RWPE1 (cell line): ENCODE data around the gene SLC39A7.

ENCODE experiments used
- CTCF ChIA-PET: fragments of 350-600 bp; sonication (Branson Sonifier 250); formaldehyde crosslinking; extraction: SDS; loops from one replicate; lab custom pipeline; 2021; lab: Yijun Ruan, JAX
- POLR2A ChIA-PET: fragments of 400-600 bp; formaldehyde crosslinking; extraction: SDS; loops from one replicate; lab custom pipeline; 2020; ENCODE audit warnings: antibody characterized with exemption; ENCODE audit not compliant: low non-redundant PET; lab: Yijun Ruan, JAX
- DNase-seq: peaks from one replicate; pipeline ENCODE4 v3.0.0; 2012; ENCODE audit warnings: low spot score
- H3K27ac ChIP-seq: fragments of 450-650 bp; 2 replicates; pipeline ENCODE4 v1.5.1; 2017
- TF ChIP-seq, protein P1 (sequence below): fragments of 450-650 bp; conservative IDR thresholded peaks from 2 replicates; pipeline ENCODE4 v1.5.1; 2017; ENCODE audit warnings: low read depth, mild to moderate bottlenecking

SLC39A7 gene, protein sequence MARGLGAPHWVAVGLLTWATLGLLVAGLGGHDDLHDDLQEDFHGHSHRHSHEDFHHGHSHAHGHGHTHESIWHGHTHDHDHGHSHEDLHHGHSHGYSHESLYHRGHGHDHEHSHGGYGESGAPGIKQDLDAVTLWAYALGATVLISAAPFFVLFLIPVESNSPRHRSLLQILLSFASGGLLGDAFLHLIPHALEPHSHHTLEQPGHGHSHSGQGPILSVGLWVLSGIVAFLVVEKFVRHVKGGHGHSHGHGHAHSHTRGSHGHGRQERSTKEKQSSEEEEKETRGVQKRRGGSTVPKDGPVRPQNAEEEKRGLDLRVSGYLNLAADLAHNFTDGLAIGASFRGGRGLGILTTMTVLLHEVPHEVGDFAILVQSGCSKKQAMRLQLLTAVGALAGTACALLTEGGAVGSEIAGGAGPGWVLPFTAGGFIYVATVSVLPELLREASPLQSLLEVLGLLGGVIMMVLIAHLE

DNA sequence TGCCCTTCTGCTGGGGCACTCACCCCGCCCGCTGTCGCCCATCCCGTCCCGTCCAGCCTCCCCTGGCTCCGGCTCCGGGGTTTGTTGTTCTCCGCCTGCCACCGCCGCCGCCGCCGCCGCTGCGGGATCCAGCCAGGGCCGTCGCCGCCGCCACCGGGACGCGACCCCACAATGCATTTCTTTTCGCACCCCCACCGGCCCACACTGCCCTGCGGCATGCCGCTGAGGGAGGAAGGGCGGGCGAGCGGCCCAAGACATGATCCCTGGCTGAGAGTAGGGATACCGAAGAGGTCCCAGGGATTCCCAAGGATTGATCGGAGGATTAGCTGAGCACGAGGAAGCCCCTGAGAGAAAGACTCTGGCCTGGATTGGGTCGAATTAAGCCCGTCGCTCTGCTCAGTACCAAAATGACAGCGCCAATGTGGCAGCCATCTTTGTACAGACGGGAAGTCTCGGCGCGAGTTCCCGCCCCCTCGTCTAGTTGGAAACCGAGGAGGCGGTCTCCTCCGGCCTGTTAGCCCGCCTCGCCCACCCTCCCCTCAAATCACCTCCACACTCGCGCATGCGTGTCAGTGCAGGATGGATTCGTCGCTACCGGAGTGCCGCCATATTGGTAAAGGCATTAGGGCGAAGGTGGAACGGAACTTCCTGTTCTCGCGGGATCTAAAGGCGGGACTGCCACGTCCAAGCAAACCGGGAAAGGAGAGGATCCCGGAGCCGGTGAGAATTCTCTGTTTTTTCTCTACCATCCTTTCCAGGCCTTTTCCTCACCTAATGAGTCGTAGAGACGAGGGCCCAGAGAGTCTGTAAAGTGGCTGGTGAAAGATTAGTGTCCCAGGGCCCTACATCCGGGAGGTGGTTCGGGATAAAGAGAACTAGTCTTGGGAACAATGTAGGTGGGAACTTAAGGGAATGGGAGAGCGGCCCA lies at the start of gene SLC39A7, which contains the start of gene RXRB:
TSS of gene SLC39A7 (plus strand) at position 649 of the 928 bp plus-strand sequence. CDS start 379 bp downstream, outside the sequence.
TSS of gene RXRB (minus strand) at position 447 of the 928 bp plus-strand sequence. CDS start at position 258, 189 bp downstream.
- H3K27ac ChIP-seq: peak within 1 kb of the TSS; percentile 94
- ChIA-PET POLR2A (interaction anchor here (0.7 kb wide), 1 partner anchor 77 kb away, joined by 3 read pairs; no protein-coding TSS in a partner anchor), CTCF (interaction anchor here (0.5 kb wide), 1 partner anchor 48 kb away, joined by 3 read pairs; no protein-coding TSS in a partner anchor)
- DNase-seq: peak; percentile 99
- TF ChIP-seq, protein P1, sequence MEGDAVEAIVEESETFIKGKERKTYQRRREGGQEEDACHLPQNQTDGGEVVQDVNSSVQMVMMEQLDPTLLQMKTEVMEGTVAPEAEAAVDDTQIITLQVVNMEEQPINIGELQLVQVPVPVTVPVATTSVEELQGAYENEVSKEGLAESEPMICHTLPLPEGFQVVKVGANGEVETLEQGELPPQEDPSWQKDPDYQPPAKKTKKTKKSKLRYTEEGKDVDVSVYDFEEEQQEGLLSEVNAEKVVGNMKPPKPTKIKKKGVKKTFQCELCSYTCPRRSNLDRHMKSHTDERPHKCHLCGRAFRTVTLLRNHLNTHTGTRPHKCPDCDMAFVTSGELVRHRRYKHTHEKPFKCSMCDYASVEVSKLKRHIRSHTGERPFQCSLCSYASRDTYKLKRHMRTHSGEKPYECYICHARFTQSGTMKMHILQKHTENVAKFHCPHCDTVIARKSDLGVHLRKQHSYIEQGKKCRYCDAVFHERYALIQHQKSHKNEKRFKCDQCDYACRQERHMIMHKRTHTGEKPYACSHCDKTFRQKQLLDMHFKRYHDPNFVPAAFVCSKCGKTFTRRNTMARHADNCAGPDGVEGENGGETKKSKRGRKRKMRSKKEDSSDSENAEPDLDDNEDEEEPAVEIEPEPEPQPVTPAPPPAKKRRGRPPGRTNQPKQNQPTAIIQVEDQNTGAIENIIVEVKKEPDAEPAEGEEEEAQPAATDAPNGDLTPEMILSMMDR: no peak

DNA sequence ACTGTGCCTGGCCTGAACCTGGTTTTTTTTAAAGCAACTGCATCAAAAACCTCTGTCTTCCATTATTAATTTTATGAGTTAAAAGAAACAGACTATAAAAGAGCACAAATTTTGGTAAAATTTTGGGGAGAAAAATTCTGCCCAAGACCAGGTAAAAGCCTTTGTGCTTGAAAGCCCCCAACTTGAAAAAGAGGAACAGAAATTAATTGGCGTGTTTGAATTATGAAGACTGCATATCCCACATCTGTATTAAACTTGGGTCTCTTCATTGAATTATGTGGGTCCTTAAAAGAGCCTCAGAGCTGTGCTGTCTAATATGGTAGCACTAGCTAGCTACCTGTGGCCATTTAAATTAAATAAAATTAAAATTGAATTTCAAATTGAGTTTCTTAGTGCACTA lies 49.6 kb upstream of the SLC39A7 start:
- POLR2A ChIA-PET: no interaction called here
- DNase-seq: no peak
- CTCF ChIA-PET: interaction anchor here (0.8 to 1.0 kb wide), 2 partner anchors 21 to 137 kb away, joined by 3 read pairs; no protein-coding TSS in a partner anchor

DNA sequence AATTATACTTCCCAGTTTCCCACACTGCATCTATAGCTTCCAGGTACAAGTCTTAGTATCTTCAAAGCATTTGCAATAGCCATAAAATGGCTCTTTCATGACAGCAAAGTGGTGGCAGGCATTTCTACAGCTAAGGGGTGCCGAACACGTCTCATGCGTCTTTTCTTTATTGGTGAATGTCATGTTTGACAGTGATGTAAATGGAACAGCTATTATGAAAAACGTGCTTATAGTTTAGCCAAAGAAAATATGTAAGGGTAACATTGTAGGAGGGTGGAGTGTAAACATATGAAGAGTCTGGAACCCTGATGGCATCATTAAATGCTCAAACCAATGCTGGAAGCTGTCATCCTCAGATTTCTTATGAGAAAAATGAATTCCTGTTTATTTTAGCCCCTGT lies 46.3 kb upstream of the SLC39A7 start:
- no peak for DNase-seq
- ChIA-PET POLR2A (no interaction called here), CTCF (interaction anchor here (1.0 kb wide), 1 partner anchor 36 kb away, joined by 4 read pairs; no protein-coding TSS in a partner anchor)

More for the DNA sequence above, 49.6 kb upstream of the SLC39A7 start:
- TF ChIP-seq, protein P1: no peak
- no peak overlapping the region for H3K27ac ChIP-seq

DNA sequence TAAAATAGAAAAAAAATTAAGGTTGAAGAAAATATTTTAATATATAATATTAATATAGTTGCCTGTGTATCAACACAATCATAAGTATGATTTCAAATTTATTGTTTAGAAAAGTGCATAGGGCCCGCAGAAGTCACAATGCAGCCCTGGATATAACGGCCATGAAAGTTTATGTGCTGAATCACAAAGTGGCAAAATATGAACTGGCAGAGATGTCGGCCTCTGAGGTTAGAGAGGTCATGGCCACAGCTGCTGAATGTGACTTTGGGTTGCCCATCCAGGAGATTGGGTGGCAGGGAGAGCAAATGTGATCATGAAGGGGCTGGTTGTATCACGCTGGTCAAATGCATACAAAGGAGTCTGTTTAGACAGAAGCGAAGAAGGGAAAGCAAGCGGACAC lies 44.1 kb upstream of the SLC39A7 start:
- POLR2A ChIA-PET: no interaction called here

More for the DNA sequence above, 46.3 kb upstream of the SLC39A7 start:
- TF ChIP-seq, protein P1: no peak
- no peak overlapping the region for H3K27ac ChIP-seq

DNA sequence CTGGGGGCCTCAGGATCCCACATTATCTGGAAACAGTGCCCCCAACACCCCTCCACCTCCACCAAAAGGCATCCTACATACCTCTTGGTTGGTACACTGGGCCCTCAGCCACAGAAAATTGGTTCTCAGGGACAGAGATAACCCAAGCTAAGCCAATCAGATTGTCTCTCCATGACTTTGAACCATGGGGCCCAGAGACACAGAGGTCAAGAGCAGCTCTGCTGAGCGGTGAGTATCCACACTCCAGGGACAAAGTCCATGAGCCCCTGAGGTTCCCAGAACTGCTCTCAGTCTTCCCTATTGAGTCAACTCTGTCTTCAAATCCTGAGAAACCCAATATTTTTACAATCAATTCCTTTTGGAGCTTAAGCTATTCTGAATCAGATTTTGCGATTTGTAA lies 43.7 kb upstream of the SLC39A7 start:
- no peak for DNase-seq
- no peak overlapping the region for H3K27ac ChIP-seq
- ChIA-PET CTCF (interaction anchor here (0.6 to 1.2 kb wide), 3 partner anchors 15 to 145 kb away, joined by 3 to 8 read pairs (median 3); no protein-coding TSS in a partner anchor), POLR2A (no interaction called here)
- TF ChIP-seq, protein P1: no peak

More for the DNA sequence above, 44.1 kb upstream of the SLC39A7 start:
- DNase-seq: no peak
- H3K27ac ChIP-seq: no peak overlapping the region
- TF ChIP-seq, protein P1: no peak
- CTCF ChIA-PET: interaction anchor here (0.8 to 1.2 kb wide), 2 partner anchors 16 to 92 kb away, joined by 3 to 8 read pairs; no protein-coding TSS in a partner anchor
